ENCODE results near the gene TDRD7.

Gene TDRD7

GRCh38 chr9:97415146-97415545 lies 3.2 kb downstream of the TDRD7 start:
- no peak overlapping the region for H3K4me3 ChIP-seq (ENCODE audit: low read depth in 1 of 5, low read length in 5 of 5)
- H3K9ac ChIP-seq (ENCODE audit: low read length in 5 of 5), result no peak overlapping the region
- H3K27ac ChIP-seq (ENCODE audit: low read depth, low read length), result no peak overlapping the region
- H3K9me3 ChIP-seq (ENCODE audit: control insufficient read depth in 5 of 5, low read length in 5 of 5), result no peaks in the 10 kb centered on the region
- peaks cover 7 to 26% (median 20%) of the 10 kb centered on the region in 5 donors for H3K4me1 ChIP-seq (ENCODE audit: control insufficient read depth in 5 of 5, insufficient read depth in 5 of 5, low read length in 5 of 5)
- no peaks in the 10 kb centered on the region for H3K27me3 ChIP-seq (ENCODE audit: control insufficient read depth in 5 of 5, insufficient read depth in 4 of 5, low read length in 5 of 5)
- H3K36me3 ChIP-seq (ENCODE audit: control insufficient read depth in 5 of 5, insufficient read depth in 5 of 5, low read length in 5 of 5), result no peaks in the 10 kb centered on the region

- H3K9ac ChIP-seq (ENCODE audit: low read length in 5 of 5), result no peak overlapping the region
- H3K9me3 ChIP-seq (ENCODE audit: control insufficient read depth in 5 of 5, low read length in 5 of 5), result no peaks in the 10 kb centered on the region
- H3K4me1 ChIP-seq (ENCODE audit: control insufficient read depth in 5 of 5, insufficient read depth in 5 of 5, low read length in 5 of 5), result peaks cover 0 to 8% (median 4%) of the 10 kb centered on the region in 5 donors
- H3K4me3 ChIP-seq (ENCODE audit: low read depth in 1 of 5, low read length in 5 of 5), result no peak overlapping the region
- H3K27me3 ChIP-seq (ENCODE audit: control insufficient read depth in 5 of 5, insufficient read depth in 4 of 5, low read length in 5 of 5), result no peaks in the 10 kb centered on the region
- no peak overlapping the region for H3K27ac ChIP-seq (ENCODE audit: low read depth, low read length)
- no peaks in the 10 kb centered on the region for H3K36me3 ChIP-seq (ENCODE audit: control insufficient read depth in 5 of 5, insufficient read depth in 5 of 5, low read length in 5 of 5)
Measured at GRCh38 chr9:97418880-97419279, 7.0 kb downstream of the TDRD7 start.

DNA sequence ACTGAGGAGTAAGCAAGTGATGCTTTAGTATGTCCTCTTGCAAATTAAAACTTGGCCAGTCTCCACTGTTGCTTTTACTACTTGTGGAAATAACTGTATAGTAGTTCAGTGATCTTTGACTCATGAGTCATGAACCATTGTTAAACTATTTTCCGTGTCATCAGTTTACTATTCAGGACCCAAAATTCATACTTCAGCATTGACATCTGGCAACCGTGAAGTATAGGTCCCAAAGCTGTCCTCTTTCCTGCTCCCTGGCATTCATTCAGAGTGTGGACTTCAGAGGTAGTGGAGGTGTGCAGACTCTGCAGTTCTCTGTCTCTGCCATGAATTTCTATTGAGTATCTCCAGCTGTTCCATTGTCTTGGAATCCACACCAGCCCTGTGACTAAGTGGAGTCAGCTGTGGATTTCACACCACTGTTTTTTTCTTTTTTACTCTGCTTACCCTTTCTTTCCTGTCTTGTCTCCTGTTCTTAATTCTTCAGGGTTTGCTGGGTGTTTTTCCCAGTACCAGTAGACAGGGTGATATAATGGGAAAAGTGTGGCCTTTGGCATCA lies 7.5 kb downstream of the TDRD7 start:
- Histone ChIP-seq H3K9me3 (ENCODE audit: control insufficient read depth in 5 of 5, low read length in 5 of 5) (no peaks in the 10 kb centered on the region), H3K36me3 (ENCODE audit: control insufficient read depth in 5 of 5, insufficient read depth in 5 of 5, low read length in 5 of 5) (no peaks in the 10 kb centered on the region), H3K27ac (ENCODE audit: low read depth, low read length) (no peak overlapping the region), H3K4me3 (ENCODE audit: low read depth in 1 of 5, low read length in 5 of 5) (no peak overlapping the region), H3K9ac (ENCODE audit: low read length in 5 of 5) (no peak overlapping the region), H3K27me3 (ENCODE audit: control insufficient read depth in 5 of 5, insufficient read depth in 4 of 5, low read length in 5 of 5) (no peaks in the 10 kb centered on the region), H3K4me1 (ENCODE audit: control insufficient read depth in 5 of 5, insufficient read depth in 5 of 5, low read length in 5 of 5) (peaks cover 0 to 8% (median 4%) of the 10 kb centered on the region in 5 donors)

- Histone ChIP-seq H3K4me1 (ENCODE audit: control insufficient read depth in 5 of 5, insufficient read depth in 5 of 5, low read length in 5 of 5) (no peaks in the 10 kb centered on the region), H3K27me3 (ENCODE audit: control insufficient read depth in 5 of 5, insufficient read depth in 4 of 5, low read length in 5 of 5) (no peaks in the 10 kb centered on the region), H3K9ac (ENCODE audit: low read length in 5 of 5) (no peak overlapping the region), H3K36me3 (ENCODE audit: control insufficient read depth in 5 of 5, insufficient read depth in 5 of 5, low read length in 5 of 5) (peaks cover 10 to 20% (median 17%) of the 10 kb centered on the region in 5 donors), H3K27ac (ENCODE audit: low read depth, low read length) (no peak overlapping the region), H3K4me3 (ENCODE audit: low read depth in 1 of 5, low read length in 5 of 5) (no peak overlapping the region), H3K9me3 (ENCODE audit: control insufficient read depth in 5 of 5, low read length in 5 of 5) (no peaks in the 10 kb centered on the region)
Measured at GRCh38 chr9:97425336-97425972, 13.6 kb downstream of the TDRD7 start.

- no peak overlapping the region for H3K9ac ChIP-seq (ENCODE audit: low read length in 5 of 5)
- H3K27me3 ChIP-seq (ENCODE audit: control insufficient read depth in 5 of 5, insufficient read depth in 4 of 5, low read length in 5 of 5), result no peaks in the 10 kb centered on the region
- no peaks in the 10 kb centered on the region for H3K9me3 ChIP-seq (ENCODE audit: control insufficient read depth in 5 of 5, low read length in 5 of 5)
- H3K4me3 ChIP-seq (ENCODE audit: low read depth in 1 of 5, low read length in 5 of 5), result no peak overlapping the region
- no peaks in the 10 kb centered on the region for H3K4me1 ChIP-seq (ENCODE audit: control insufficient read depth in 5 of 5, insufficient read depth in 5 of 5, low read length in 5 of 5)
- H3K27ac ChIP-seq (ENCODE audit: low read depth, low read length), result no peak overlapping the region
- H3K36me3 ChIP-seq (ENCODE audit: control insufficient read depth in 5 of 5, insufficient read depth in 5 of 5, low read length in 5 of 5), result peaks cover 14 to 25% (median 21%) of the 10 kb centered on the region in 5 donors
Measured at GRCh38 chr9:97425973-97426336, 14.1 kb downstream of the TDRD7 start.

GRCh38 chr9:97427885-97428284 lies 16.0 kb downstream of the TDRD7 start:
- H3K4me1 ChIP-seq (ENCODE audit: control insufficient read depth in 5 of 5, insufficient read depth in 5 of 5, low read length in 5 of 5), result no peaks in the 10 kb centered on the region
- no peaks in the 10 kb centered on the region for H3K9me3 ChIP-seq (ENCODE audit: control insufficient read depth in 5 of 5, low read length in 5 of 5)
- H3K27me3 ChIP-seq (ENCODE audit: control insufficient read depth in 5 of 5, insufficient read depth in 4 of 5, low read length in 5 of 5), result no peaks in the 10 kb centered on the region
- no peak overlapping the region for H3K27ac ChIP-seq (ENCODE audit: low read depth, low read length)
- peaks cover 19 to 41% (median 37%) of the 10 kb centered on the region in 5 donors for H3K36me3 ChIP-seq (ENCODE audit: control insufficient read depth in 5 of 5, insufficient read depth in 5 of 5, low read length in 5 of 5)
- no peak overlapping the region for H3K4me3 ChIP-seq (ENCODE audit: low read depth in 1 of 5, low read length in 5 of 5)
- no peak overlapping the region for H3K9ac ChIP-seq (ENCODE audit: low read length in 5 of 5)

DNA sequence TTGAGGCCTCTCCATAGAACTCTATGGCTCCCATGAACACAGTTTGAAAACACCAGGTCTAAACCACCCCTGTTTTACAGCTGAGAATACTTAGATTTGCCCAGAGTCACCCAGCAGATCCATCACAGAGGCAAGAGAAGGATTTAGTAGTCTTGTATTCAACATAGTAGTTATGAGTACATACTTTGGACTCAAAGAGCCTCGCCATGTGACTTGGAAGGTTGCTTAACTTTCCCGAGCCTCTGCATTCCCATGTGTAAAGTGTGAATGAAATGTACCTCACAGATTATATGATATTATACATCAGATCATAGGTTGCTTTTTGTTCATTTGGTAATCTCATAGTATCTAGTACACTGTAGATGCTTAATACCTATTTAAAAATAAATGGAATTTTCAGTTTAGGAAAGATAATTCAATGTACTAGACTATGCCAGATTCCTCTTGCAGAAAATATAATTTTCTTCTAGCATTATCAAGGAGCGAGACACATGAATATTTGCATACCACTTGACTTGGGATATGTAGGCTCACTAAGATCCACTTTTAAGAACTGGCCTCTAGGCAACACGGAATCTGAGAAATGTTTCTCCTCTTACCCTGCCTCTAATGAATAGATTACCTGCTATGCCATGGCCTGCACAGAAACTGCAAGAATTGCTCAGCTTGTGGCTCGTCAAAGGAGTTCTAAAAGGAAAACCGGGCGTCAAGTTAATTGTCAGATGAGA lies 18.6 kb downstream of the TDRD7 start:
- no peak overlapping the region for H3K9ac ChIP-seq (ENCODE audit: low read length in 5 of 5)
- H3K27me3 ChIP-seq (ENCODE audit: control insufficient read depth in 5 of 5, insufficient read depth in 4 of 5, low read length in 5 of 5), result no peaks in the 10 kb centered on the region
- peaks cover 27 to 56% (median 44%) of the 10 kb centered on the region in 5 donors for H3K36me3 ChIP-seq (ENCODE audit: control insufficient read depth in 5 of 5, insufficient read depth in 5 of 5, low read length in 5 of 5)
- H3K27ac ChIP-seq (ENCODE audit: low read depth, low read length), result no peak overlapping the region
- no peaks in the 10 kb centered on the region for H3K9me3 ChIP-seq (ENCODE audit: control insufficient read depth in 5 of 5, low read length in 5 of 5)
- H3K4me3 ChIP-seq (ENCODE audit: low read depth in 1 of 5, low read length in 5 of 5), result no peak overlapping the region
- no peaks in the 10 kb centered on the region for H3K4me1 ChIP-seq (ENCODE audit: control insufficient read depth in 5 of 5, insufficient read depth in 5 of 5, low read length in 5 of 5)

DNA sequence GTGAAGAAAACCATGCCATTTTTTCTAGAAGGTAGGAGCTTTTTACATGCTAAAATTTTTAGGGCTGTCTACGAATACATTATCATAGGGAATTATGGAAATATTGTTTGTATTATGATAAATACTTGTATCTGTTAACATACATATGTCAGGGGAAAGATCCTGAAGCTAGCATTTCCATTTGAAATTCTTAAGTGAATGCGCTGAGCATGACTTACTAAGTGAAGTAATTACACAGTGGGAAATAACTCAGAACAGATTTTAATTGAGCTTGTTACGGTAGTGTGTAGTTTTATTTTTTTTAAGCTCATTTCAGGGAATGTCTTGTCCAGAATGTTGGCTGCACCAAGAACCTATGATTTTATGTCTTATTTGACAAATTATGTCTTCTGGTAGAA lies 19.1 kb downstream of the TDRD7 start:
- H3K4me3 ChIP-seq (ENCODE audit: low read depth in 1 of 5, low read length in 5 of 5), result no peak overlapping the region
- no peak overlapping the region for H3K27ac ChIP-seq (ENCODE audit: low read depth, low read length)
- H3K27me3 ChIP-seq (ENCODE audit: control insufficient read depth in 5 of 5, insufficient read depth in 4 of 5, low read length in 5 of 5), result no peaks in the 10 kb centered on the region
- H3K9ac ChIP-seq (ENCODE audit: low read length in 5 of 5), result no peak overlapping the region
- no peaks in the 10 kb centered on the region for H3K9me3 ChIP-seq (ENCODE audit: control insufficient read depth in 5 of 5, low read length in 5 of 5)
- no peaks in the 10 kb centered on the region for H3K4me1 ChIP-seq (ENCODE audit: control insufficient read depth in 5 of 5, insufficient read depth in 5 of 5, low read length in 5 of 5)
- peaks cover 27 to 56% (median 44%) of the 10 kb centered on the region in 5 donors for H3K36me3 ChIP-seq (ENCODE audit: control insufficient read depth in 5 of 5, insufficient read depth in 5 of 5, low read length in 5 of 5)

- Histone ChIP-seq H3K9ac (ENCODE audit: low read length in 5 of 5) (no peak overlapping the region), H3K4me3 (ENCODE audit: low read depth in 1 of 5, low read length in 5 of 5) (no peak overlapping the region), H3K4me1 (ENCODE audit: control insufficient read depth in 5 of 5, insufficient read depth in 5 of 5, low read length in 5 of 5) (no peaks in the 10 kb centered on the region), H3K36me3 (ENCODE audit: control insufficient read depth in 5 of 5, insufficient read depth in 5 of 5, low read length in 5 of 5) (peaks cover 27 to 56% (median 44%) of the 10 kb centered on the region in 5 donors), H3K27me3 (ENCODE audit: control insufficient read depth in 5 of 5, insufficient read depth in 4 of 5, low read length in 5 of 5) (no peaks in the 10 kb centered on the region), H3K9me3 (ENCODE audit: control insufficient read depth in 5 of 5, low read length in 5 of 5) (no peaks in the 10 kb centered on the region), H3K27ac (ENCODE audit: low read depth, low read length) (no peak overlapping the region)
Measured at GRCh38 chr9:97431549-97432143, 19.8 kb downstream of the TDRD7 start.

DNA sequence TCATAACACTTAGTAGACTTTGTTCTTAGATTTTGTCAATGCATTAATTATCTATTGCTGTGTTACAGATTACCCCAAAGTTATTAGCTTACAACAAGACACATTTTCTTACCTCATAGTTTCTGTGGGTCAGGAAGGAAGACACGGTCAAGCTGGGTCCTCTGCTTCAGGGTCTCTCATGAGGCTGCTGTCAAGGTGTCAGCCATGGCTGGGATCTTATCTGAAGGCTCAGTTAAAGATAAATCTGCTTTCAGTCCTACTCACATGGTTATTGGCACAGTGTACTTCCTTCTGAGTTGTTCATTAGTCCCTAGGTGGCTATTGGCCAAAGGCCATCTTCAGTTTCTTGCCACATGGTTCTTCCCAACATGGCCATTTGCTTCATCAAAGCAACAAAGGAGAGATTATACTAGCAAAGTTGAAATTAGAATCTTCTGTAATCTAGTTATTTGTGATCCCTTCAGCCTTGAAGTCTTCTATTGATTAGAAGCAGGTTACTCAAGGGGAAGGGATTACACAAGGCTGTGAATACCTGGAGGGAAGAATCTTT lies 25.2 kb downstream of the TDRD7 start:
- Histone ChIP-seq H3K27me3 (ENCODE audit: control insufficient read depth in 5 of 5, insufficient read depth in 4 of 5, low read length in 5 of 5) (no peaks in the 10 kb centered on the region), H3K4me1 (ENCODE audit: control insufficient read depth in 5 of 5, insufficient read depth in 5 of 5, low read length in 5 of 5) (no peaks in the 10 kb centered on the region), H3K9ac (ENCODE audit: low read length in 5 of 5) (no peak overlapping the region), H3K27ac (ENCODE audit: low read depth, low read length) (no peak overlapping the region), H3K4me3 (ENCODE audit: low read depth in 1 of 5, low read length in 5 of 5) (no peak overlapping the region), H3K36me3 (ENCODE audit: control insufficient read depth in 5 of 5, insufficient read depth in 5 of 5, low read length in 5 of 5) (peaks cover 18 to 38% (median 24%) of the 10 kb centered on the region in 5 donors), H3K9me3 (ENCODE audit: control insufficient read depth in 5 of 5, low read length in 5 of 5) (no peaks in the 10 kb centered on the region)
